ENCODE measurements around the gene PDE5A.

DNA sequence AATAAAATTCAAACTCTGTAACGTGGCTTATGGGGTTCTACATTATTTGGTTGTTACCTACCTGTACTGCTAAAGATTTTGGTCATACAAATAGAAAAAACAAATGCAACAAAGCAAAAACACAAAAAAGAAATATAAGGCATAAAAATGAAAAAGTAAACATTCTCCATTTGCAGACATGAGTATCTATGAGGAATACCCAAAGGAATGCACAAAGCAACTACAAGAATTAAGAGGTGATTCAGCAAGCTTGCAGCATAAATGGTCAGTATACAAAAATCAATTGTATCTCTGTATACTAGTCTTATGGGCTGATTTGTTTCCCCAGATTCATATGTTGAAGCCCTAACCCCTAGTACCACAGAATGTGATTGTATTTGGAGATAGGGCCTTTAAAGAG, 3.6 kb upstream of the PDE5A start:
- TF ChIP-seq, protein P1, sequence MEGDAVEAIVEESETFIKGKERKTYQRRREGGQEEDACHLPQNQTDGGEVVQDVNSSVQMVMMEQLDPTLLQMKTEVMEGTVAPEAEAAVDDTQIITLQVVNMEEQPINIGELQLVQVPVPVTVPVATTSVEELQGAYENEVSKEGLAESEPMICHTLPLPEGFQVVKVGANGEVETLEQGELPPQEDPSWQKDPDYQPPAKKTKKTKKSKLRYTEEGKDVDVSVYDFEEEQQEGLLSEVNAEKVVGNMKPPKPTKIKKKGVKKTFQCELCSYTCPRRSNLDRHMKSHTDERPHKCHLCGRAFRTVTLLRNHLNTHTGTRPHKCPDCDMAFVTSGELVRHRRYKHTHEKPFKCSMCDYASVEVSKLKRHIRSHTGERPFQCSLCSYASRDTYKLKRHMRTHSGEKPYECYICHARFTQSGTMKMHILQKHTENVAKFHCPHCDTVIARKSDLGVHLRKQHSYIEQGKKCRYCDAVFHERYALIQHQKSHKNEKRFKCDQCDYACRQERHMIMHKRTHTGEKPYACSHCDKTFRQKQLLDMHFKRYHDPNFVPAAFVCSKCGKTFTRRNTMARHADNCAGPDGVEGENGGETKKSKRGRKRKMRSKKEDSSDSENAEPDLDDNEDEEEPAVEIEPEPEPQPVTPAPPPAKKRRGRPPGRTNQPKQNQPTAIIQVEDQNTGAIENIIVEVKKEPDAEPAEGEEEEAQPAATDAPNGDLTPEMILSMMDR (IDR thresholded peaks at IDR 0.05): no peak
- TF ChIP-seq, protein P2, sequence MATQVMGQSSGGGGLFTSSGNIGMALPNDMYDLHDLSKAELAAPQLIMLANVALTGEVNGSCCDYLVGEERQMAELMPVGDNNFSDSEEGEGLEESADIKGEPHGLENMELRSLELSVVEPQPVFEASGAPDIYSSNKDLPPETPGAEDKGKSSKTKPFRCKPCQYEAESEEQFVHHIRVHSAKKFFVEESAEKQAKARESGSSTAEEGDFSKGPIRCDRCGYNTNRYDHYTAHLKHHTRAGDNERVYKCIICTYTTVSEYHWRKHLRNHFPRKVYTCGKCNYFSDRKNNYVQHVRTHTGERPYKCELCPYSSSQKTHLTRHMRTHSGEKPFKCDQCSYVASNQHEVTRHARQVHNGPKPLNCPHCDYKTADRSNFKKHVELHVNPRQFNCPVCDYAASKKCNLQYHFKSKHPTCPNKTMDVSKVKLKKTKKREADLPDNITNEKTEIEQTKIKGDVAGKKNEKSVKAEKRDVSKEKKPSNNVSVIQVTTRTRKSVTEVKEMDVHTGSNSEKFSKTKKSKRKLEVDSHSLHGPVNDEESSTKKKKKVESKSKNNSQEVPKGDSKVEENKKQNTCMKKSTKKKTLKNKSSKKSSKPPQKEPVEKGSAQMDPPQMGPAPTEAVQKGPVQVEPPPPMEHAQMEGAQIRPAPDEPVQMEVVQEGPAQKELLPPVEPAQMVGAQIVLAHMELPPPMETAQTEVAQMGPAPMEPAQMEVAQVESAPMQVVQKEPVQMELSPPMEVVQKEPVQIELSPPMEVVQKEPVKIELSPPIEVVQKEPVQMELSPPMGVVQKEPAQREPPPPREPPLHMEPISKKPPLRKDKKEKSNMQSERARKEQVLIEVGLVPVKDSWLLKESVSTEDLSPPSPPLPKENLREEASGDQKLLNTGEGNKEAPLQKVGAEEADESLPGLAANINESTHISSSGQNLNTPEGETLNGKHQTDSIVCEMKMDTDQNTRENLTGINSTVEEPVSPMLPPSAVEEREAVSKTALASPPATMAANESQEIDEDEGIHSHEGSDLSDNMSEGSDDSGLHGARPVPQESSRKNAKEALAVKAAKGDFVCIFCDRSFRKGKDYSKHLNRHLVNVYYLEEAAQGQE (IDR thresholded peaks at IDR 0.05; ENCODE audit: insufficient read depth in 1 of 2, low read depth in 2 of 2, low read length in 1 of 2): no peak
- no peak for TF ChIP-seq POLR2AphosphoS5 (IDR thresholded peaks at IDR 0.05; ENCODE audit: low read depth, low read length)
- no peak for TF ChIP-seq SIN3A (IDR thresholded peaks at IDR 0.05; ENCODE audit: borderline replicate concordance, insufficient read depth, low read depth, low read length)
- TF ChIP-seq TCF7L2 (IDR thresholded peaks at IDR 0.05; ENCODE audit: low read depth, low read length): no peak
